ACHN (cell line): Measurements from ENCODE around the gene CHST5.
"Not testable (repeated sequence)": the region's sequence is repeated elsewhere in the genome, so short reads cannot be mapped to it uniquely, and the experiment has no call there.

Experiments used
- DNase-seq: peaks from one replicate; pipeline ENCODE4 v3.0.0-alpha.2; 2015
- in situ Hi-C: cut with HindIII; loops from 2 replicates; pipeline ENCODE4 v1.10.0; 2017; ENCODE audit warnings: low sequenced_read_pairs, low pct_ligation_motif_present, low pct_unique_long_range_greater_than_20kb

CHST5 gene

DNA sequence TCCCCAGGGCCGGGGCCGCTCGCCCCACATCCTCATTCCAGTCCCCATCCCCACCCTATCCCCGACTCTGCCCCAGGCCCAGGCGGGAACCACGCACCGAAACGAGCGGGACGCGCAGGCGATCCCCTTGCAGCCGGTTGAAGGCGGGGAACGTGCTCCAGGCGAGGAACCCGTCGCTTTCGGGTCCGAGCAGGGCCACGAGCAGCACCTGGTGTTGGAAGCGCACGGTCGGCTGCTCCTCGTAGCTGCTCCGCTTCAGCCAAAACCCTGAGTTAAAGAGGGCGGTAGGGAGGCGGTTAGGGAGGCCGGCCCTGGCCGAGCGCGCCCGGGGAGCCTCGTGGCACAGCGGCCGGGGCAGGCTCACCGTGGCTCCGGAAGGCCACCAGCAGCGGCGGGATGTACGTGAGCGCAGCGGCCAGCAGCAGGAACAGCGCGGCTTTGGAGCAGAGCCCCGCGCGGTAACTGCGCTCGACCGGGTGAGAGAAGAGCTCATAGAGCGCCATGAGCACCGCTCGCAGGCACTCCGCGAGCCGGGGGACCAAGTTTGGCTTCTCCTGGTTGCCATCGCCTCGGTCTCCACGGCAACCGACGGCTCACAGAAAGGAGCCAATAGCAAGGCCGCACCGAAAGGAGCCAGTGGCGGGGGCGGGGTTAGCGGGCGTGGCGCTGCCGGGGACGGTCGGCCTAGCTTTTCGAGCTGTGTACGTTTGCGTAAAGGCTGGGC is 20.0 kb upstream of the CHST5 start, which contains the start of gene TMEM231:
TSS of gene TMEM231 (minus strand) at position 546 of the 724 bp plus-strand sequence. CDS start at position 503, 43 bp downstream.
- in situ Hi-C loops, result no loop called here
- peak; percentile 97 for DNase-seq

DNA sequence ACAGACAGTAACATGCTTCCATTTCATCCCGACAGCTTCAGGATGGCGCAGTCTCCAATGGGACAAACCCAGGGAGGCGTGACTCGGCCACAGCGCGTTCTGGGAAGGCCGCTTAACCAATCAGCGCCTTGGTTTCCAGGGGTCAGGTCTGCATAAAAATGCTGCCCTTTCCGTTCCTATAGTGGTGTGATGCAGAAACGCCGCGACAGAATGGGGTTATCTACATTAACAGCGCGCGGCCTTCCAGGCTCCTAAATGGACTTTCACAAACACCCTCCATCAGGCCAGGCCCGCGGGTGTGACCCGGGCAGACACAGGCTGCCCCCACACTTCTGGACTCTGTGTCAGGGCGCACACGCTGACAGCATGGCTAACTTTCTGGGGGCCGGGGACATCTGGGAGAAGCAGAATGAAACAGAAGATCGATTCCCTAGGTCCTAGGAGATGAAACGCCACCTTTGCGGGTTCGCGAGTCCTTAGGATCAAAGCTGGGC is 19.4 kb upstream of the CHST5 start:
- DNase-seq, result peak; percentile 93
- in situ Hi-C loops, result no loop called here

DNA sequence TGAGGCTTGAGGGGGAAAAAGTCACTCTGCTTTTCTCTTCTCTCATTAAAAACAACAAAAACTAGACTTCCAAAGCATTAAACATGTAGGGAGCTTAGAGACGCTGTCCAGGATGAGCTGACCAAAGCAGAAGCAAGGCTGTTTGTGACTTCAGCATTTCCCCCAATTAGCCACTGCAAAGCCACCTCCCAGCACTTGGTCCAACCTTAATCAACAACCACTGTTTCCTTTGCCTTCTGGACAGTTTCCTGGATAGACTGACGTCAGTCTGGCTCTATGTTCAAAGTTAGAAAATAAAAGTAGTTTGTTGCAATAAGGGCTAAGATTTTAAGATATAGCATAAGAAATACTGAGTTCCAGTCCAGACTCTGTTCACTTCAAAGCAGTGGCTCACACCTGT is 17.0 kb upstream of the CHST5 start:
- no peak for DNase-seq
- in situ Hi-C loops, result no loop called here

DNA sequence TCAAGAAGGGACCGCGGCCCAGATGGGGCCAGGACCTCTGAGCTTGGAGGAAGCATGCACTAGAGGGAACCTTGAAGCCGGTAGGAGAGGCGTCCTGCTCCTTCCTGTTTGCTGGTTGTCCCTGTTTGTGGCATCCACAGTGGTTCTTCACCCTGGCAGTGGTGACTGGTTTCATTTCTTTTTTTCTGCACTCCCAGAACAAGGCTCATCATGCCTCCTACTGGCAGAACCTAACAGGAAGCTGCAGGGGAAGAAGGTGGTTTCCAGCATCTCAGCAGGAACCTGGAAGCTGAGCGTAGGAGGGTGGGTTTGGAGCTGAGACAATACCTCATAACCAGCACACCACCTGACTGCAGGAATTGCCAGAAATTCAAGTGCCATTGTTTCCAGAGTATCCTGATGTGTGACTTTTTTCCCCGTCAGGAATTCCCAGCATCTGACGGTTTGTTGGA is 14.3 kb upstream of the CHST5 start:
- DNase-seq, result peak; percentile 73
- in situ Hi-C loops, result no loop called here

DNA sequence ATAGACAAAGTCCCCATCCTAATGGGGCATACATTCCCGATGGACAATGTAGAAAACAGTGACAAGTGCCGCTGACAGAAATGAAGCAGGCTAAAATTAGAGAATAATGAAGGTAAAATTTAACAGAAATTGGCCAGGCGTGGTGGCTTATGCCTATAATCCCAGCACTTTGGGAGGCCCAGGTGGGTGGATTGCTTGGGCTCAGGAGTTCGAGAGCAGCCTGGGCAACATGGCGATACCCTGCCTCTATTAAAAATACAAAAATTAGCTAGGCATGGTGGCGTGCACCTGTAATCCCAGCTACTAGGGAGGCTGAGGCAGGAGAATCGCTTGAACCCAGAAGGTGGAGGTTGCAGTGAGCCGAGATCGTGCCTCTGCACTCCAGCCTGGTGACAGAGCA is 12.5 kb upstream of the CHST5 start:
- DNase-seq, in situ Hi-C loops: not testable (repeated sequence)

DNA sequence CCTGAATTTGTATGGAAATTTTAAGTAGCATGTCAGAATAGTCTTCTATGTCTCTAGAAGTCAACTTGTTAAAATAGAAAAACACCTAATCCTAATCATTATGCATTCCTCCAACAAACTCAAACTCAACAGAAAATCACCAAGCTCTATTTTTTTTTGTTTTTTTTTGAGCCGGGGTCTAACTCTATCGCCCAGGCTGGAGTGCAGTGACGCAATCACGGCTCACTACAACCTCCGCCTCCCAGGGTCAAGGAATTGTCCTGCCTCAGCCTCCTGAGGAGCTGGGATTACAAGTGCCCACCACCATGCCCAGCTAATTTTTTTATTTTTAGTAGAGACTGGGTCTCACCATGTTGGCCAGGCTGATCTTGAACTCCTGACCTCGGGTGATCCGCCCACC is 10.4 kb upstream of the CHST5 start:
- in situ Hi-C loops, result no loop called here
- DNase-seq, result no peak

DNA sequence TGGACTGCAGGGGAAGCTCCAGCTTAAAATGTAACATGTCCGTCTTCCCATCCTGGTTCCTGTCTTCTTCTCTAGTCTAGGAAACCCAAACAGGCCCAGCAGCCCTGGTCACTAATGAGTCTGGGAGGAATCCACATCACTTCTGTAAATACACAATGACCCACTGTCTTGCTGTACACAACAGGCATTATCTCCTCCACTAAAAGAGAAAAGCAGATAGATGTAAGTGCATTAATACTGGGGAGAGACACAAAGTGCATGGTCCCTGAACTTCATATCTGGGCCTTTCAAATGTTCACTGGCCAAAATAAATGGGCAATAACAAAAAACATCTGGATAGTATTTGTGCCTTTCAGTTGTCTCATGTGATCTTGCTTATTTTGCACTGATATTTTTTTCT is 10.0 kb upstream of the CHST5 start:
- in situ Hi-C loops, result not testable (repeated sequence)

DNA sequence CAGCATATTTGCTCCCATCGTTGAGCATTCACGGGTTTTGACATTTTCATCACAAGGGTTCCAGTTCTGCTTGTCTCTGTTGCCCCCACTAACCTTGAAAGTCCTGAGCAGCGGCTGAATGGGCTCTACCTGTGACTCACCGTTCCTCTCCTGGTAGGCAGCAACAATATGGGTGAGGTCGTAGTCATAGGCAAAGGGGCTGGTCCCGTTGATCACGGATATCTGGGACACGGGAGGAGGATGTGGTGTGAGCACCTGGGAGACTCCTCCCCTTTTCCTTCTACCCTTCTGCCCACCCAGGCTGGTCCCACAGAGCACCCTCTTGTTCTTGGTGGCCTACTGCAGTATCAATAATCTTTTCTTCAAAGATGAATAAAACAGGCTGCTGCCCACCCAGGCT is 6.6 kb upstream of the CHST5 start:
- DNase-seq, in situ Hi-C loops: not testable (repeated sequence)

More for the DNA sequence above, 10.0 kb upstream of the CHST5 start:
- not testable (repeated sequence) for DNase-seq

DNA sequence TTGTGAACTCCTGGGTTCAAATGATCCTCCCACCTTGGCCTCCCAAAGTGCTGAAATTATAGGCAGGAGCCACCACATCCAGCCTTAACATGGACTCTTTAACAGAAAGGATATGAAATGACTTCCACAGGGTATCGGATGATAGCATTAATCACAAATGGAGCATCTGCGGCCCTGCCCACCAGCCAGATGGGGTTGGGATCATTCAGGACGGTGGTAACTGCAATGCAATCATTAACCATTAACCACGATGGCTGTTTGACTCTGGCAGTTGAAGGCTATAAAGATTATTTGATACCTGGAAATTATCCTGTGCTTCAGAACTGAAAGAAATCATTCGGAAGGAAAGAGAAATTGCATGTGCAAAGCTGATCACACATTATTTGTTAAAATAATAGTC is 5.3 kb upstream of the CHST5 start:
- DNase-seq, result no peak
- in situ Hi-C loops, result no loop called here

DNA sequence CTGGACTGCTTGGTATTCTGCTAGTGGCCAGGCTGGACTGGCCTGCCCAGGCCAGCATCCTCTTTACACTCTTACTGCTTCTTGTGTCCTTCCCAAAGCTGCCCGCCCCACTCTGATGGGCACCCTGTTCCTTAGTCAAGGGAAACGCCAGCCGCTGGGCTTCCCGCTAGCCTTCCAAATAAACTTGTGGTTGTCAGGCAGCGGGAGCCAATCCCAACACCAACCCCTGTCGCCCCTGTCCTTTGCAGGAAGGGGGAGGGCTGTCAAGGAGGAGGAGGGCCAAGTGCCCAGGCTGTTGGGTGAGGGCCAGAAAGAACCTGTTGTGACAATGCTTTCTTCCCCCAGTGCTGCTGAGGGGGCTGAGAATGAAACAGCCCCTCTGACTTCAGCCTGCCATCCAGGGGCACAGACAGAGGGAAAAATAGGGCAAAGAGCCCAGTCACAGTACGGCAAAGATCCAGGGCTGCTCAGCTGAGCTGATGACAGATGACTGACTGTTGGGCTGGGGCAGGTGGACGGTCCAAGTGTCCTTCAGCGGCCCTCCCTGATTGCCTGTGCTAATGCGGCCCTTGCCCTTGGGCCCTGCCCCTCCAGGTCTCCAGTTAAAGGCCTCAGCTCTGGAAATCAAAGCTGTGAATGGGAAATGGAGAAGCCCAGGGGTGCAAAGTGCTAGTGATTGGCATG is 3.1 kb upstream of the CHST5 start:
- DNase-seq, in situ Hi-C loops: not testable (repeated sequence)

DNA sequence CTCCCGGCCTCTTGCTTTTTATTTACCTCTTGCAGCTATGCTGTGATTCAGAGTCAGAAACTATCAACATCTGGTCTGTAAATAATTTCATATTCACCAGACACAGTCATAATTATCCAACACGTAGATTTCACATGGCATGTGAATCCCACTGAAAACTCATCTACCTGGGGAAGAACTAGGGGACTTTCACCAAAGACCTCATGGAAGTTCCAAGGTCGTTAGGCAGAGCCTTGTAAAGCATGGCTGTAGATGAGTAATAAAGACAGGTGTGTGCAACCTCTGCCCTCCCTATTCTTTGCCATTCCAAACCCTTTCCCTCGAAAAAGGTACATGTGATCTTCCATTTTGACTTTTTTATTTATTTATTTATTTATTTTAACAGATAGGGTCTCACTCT is 1.9 kb upstream of the CHST5 start:
- DNase-seq, result no peak
- in situ Hi-C loops, result no loop called here

DNA sequence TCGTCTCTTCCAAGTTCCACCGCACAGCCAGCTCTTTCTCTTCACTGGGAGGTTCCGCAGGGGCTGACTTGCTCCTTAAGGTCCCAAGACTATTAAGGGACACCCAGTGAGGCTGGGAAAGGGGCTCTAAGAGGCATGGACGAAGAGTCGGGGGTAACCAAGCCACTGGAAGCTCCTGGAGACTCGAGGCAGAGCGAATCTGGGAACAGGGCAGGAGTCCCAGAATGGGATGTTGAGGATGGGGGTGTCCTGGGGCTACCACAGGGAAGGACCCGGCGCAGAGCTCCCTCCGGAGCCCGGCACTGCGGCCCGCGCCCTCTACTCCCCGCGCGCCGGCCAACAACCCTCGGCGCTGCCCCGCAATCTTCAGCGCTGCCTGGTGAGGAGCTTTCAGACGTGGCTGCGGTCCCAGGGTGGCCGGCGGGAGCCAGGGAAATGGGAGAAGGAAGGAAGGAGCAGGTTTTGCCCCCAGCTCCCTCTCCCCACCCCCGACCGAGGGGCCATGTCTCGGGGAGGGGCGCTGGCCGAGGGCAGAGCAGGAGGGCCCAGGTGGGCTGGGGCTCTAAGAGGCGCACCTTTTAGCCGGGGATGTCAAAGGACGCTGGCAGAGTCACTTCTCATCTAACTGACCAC is 581 bp downstream of the CHST5 start:
- in situ Hi-C loops, result no loop called here

DNA sequence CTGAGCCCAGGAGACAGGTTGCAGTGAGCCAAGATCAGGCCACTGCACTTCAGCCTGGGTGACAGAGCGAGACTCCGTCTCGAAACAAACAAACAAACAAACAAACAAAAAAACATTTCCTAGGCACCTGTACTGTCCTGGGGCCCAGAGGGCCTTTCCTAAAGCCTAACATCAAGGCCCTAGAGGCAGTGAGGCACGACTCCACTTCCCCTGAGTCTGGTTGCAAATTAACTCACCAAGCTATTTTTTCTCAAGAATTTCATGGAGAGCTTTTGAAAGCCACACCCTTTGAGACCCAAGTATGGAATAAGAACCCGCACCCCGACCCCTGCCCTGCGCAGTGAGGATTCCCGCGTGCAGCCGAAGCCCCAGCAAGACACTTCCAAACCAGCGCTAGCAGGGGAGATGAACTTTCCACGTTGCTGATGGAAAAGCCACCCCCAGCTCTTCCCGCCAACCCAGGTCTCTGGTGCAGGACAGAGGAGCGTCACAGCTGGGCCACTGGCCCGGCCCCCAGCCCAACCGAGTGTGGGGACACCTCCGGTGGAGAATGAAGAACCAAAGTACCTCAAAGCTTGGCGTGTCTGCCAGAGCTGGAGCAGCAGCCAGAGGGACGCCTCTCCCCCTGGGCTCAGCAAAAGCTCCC is 1.2 kb downstream of the CHST5 start:
- in situ Hi-C loops, result no loop called here
- peak; percentile 17 for DNase-seq

More for the DNA sequence above, 581 bp downstream of the CHST5 start:
- DNase-seq, result no peak

DNA sequence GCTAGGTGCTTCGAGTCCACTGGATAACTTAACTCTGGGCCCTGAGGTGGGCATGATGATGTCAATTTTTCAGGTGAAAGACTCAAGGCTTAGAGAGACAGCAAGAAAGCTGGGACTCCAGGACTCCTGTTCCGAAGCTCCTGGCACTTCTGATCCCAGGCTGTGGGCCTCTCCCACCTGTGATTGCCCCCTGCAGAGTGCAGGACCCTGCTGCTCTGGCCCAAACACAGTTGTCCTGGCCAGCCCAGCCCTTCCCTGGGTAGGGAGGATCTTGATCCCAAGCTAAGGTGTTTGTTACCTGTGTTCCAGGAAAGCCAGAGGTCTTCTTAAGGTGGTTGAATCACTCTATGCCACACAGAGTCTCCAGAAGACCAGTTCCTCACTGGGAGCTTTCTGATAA is 3.1 kb downstream of the CHST5 start:
- DNase-seq, result no peak
- in situ Hi-C loops, result no loop called here

DNA sequence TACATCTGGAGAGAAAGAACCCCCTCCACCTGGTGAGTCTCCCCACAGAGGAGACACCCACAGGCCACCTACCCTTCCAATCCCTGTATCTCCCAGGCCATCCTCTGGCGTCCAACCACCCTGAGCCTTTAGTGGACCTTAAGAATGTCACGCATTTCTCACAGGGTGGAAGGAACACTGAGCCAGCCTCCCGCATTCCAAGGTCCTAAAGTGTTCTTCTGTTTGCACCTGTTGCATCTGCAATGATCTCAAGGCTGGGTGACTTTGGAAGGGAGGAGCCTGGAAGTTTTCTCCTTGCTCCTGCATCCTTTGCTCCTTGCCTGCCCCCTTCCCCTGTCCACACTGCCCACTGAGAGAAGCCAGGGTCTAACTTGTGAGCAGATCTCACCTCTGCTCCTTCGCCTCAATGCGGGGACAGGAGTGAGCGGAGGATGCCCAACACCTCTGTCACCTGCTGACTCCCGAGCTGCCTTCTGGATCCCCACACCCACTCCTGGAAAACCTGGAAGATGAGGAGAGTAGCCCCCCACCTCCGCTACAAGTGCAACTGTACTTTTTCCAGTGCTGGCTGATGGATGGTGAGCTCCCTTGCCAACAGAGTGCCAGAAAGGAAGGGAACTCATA is 3.7 kb downstream of the CHST5 start:
- in situ Hi-C loops, result no loop called here
- DNase-seq, result no peak

DNA sequence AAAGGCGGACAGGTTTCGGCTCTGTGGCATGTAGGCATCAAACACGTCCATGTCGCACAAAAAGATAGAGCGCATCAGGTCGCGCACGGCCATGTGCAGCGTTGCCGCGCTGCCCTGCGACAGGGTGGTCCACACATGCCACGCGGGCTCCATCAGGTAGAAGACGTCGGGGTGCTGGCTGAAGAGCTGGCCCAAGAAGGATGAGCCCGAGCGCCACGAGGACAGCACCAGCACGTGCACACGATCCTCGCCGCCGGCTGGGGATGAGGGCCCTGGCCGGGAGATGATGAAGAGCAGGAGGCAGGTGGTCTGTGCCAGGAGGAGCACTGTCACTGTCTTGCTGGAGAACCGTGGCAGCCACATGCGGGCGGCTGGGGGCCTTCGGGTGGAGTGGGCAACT is 5.9 kb downstream of the CHST5 start:
- DNase-seq, result no peak
- in situ Hi-C loops, result no loop called here

DNA sequence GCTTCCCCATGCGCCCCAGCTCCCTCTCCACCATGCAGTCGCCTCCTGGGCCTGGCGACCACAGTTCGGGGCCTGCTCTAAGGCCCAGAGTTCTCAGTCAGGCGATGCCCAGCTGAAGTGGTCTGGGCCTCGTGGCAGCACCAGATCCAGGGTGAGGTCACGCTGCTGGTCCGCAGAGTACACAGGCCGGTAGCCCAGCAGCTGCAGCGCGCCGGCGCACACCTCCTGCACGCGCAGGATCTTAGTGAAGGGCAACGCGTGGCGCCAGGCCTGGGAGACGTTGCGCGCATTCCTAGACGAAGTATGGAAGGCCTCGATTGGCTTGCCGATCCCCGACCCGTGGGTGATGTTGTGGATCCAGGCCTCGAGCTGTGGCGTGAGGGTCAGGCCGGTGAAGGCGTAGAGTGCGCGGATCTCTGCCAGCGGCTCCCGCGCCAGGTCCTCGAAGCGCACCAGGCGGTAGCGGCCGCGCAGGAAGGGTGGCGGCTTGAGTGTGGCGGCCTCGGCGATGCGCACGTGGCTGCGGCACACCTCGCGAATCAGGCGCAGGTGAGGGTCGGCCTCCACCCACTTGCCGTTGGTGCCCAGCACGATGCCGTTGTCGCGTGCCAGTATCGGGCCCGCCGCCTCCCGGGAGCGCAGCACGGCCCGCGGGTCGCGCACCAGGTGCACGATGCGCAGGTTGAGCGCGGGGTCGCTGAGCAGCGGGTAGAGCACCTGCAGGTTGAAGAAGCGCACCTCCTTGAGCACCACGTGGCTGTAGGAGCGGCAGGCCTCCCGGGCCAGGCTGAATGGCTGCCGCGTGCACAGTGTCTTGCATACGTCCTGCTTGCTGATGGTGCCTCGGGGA is 6.6 kb downstream of the CHST5 start:
- DNase-seq, result no peak
- in situ Hi-C loops, result no loop called here
